UCSD-AML1 (cell line): ENCODE data around the gene BET1L.
"Not testable (repeated sequence)": the region's sequence is repeated elsewhere in the genome, so short reads cannot be mapped to it uniquely, and the experiment has no call there.

Experiments used
- DNase-seq: peaks from one replicate; lab custom pipeline; 2025; ENCODE audit not compliant: unreplicated experiment; lab: John Stamatoyannopoulos, UW

The BET1L gene

GRCh38 chr11:230431-230830 lies 23.2 kb upstream of the BET1L start:
- no peak for DNase-seq

DNA sequence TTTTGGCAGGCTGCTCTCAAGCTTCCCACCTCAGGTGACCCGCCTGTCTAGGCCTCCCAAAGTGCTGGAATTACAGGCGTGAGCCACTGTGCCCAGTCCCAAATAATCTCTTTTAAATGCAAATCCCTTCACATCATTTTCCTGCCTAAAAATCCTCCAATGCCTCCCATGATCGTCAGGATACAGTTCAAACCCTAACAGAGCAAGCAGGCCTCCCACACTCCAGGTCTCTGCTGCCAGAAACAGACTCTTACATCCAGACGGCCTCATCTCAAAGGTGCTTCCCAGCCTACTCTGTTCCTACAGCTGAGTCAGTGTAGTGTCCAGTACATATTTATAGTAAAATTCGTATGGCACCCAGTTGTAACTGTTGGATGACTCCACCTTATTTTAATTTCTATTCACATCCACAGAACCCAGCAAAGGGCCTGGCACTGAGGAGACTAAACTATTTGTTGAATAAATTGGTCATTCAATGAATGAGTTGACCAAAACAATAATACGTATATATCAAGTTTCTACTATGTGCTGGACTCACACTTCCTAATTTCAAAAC lies 20.7 kb upstream of the BET1L start:
- no peak for DNase-seq

- DNase-seq: no peak
Observed at GRCh38 chr11:225734-226453, 18.7 kb upstream of the BET1L start.

GRCh38 chr11:224424-224823 lies 17.2 kb upstream of the BET1L start:
- no peak for DNase-seq

- DNase-seq: no peak
Observed at GRCh38 chr11:223884-224283, 16.7 kb upstream of the BET1L start.

- DNase-seq: no peak
Observed at GRCh38 chr11:223026-223789, 16.0 kb upstream of the BET1L start.

- DNase-seq: no peak
Observed at GRCh38 chr11:221998-222789, 15.0 kb upstream of the BET1L start.

DNA sequence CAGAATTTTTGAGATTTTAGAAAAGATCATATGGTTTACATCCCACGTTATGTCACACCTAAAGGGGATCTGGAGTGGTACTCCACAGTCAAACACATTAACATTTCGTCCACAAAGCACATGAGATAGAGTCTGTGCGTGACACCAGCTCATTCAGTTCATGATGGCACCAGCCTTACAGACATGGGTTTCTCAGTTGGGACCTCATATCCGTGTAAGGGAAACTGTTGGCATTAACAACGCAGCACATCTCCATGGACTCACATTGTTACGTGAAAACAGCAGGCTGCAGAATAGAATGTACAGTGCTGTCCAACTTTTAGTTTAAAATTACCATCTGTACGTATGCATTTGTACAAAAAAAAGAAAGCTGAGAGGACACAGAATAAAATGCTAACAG lies 14.3 kb upstream of the BET1L start:
- DNase-seq: no peak

DNA sequence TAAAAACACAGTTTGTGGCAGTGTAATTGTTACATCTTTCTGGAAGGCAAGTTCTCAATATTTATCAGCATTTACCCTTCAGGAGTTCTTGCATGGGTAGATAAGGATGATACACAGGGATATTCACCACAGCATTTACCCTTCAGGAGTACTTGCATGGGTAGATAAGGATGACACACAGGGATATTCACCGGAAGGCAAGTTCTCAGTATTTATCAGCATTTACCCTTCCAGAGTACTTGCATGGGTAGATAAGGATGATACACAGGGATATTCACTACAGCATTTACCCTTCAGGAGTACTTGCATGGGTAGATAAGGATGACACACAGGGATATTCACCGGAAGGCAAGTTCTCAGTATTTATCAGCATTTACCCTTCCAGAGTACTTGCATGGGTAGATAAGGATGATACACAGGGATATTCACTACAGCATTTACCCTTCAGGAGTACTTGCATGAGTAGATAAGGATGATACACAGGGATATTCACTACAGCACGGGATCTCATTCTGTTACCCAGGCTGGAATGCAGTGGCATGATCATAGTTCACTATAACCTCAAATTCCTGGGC lies 13.5 kb upstream of the BET1L start:
- not testable (repeated sequence) for DNase-seq

- DNase-seq: no peak
Observed at GRCh38 chr11:218815-219593, 11.8 kb upstream of the BET1L start.

DNA sequence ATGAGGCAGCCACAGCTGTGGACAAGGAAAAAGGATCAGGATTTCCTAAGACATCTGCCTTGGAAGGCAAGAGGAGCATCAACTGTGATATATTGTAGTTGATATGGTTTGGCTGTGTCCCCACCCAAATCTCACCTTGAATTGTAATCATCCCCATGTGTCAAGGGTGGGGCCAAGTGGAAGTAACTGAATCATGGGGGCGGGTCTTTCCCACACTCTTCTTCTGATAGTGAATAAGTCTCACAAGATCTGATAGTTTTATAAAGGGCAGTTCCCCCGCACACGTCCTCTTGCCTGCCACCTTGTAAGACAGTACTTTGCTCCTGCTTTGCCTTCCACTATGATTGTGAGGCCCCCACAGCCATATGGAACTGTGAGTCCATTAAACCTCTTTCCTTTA lies 10.5 kb upstream of the BET1L start:
- no peak for DNase-seq

DNA sequence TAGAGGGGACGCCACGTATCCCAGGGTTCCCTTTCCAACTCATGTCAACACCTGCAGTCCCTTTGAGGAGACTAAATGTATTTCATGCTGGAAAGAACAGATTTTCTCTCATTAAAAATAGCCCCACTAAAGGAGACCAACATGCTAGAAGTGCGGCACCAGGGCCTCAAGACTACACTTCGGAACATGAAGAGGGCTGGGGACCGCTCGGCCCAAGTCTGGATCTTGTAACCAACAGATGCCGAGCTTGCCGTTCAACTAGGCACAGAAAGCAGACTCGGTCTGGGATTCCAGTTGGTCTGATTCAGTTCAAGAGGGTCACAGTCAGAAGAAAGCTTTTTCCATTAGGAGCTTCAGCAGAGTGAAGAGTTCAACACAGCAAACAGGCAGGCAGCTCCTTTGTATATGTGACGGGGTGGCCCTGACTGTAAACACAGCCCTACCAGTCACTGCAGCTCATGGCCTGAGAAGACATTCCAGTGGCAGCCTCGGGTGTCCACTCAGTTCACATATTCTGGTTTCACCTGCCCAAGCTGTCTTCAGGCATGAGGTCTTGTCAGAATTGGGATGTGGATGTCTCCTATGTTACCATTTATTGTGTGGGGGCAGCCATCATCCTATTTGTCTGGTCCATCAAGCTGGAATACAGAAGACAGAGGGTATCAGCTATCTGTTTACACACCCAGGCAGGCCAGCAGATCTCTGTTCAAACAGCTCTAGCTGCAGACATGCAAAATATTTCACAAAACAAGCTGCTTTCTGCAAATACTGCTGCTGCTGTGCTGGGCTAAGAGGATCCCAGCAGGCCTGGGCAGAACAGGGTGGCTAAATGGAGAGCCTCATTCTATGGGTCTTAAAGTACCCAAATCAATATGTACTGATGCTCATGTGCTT lies 9.1 kb upstream of the BET1L start:
- no peak for DNase-seq

- DNase-seq: no peak
Observed at GRCh38 chr11:215581-216037, 8.4 kb upstream of the BET1L start.

DNA sequence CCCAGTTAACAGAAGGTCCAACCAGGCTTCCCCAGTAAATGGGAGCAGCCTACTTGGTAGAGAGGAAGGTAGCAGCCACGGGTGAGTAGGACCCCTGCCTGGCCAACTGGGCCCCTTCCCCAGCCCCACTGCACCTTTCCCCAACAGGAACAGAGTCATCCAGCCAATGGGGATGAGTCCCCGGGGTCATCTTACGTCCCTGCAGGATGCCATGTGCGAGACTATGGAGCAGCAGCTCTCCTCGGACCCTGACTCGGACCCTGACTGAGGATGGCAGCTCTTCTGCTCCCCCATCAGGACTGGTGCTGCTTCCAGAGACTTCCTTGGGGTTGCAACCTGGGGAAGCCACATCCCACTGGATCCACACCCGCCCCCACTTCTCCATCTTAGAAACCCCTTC lies 6.9 kb upstream of the BET1L start:
- DNase-seq: no peak

- DNase-seq: no peak
Observed at GRCh38 chr11:213111-213510, 5.9 kb upstream of the BET1L start.

DNA sequence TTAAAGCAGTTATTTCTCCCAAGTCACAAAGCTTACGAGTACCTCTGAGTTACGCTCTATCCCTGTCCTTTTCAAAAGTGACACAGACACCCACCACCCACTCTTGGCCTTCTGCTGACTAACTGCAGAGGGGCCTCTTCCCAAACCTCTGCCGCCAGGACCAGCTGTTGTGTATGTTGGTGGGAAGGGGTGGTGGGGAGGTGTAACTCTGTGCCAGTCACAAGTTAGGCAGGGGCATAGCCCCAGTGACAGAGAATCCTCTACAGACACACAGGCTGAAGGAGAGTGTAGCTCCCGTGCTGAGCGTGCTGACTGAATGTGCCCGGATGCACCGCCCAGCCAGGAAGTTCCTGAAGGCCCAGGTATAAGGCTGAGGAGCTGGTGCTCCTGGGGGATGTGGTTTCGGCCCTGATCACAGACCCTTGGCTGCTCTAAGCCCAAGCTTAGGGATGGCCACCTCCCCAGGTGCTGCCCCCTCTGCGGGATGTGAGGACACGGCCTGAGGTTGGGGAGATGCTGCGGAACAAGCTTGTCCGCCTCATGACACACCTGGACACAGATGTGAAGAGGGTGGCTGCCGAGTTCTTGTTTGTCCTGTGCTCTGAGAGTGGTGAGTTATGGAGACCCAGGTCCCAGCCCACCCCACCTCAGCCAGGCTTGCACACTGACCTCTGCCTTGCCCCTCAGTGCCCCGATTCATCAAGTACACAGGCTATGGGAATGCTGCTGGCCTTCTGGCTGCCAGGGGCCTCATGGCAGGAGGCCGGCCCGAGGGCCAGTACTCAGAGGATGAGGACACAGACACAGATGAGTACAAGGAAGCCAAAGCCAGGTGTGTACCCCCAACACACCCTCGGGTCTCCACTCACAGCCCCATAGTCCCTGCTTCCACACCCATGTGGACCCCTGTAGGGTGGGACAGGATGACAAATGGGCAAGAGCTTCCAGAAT lies 5.2 kb upstream of the BET1L start:
- DNase-seq: no peak

GRCh38 chr11:211741-212140 lies 4.5 kb upstream of the BET1L start:
- DNase-seq: no peak

- DNase-seq: no peak
Observed at GRCh38 chr11:211295-211694, 4.1 kb upstream of the BET1L start.
